ENCODE measurements around the gene ALOX5.
"Not testable (repeated sequence)": the region's sequence is repeated elsewhere in the genome, so short reads cannot be mapped to it uniquely, and the experiment has no call there.

ALOX5 gene

DNA sequence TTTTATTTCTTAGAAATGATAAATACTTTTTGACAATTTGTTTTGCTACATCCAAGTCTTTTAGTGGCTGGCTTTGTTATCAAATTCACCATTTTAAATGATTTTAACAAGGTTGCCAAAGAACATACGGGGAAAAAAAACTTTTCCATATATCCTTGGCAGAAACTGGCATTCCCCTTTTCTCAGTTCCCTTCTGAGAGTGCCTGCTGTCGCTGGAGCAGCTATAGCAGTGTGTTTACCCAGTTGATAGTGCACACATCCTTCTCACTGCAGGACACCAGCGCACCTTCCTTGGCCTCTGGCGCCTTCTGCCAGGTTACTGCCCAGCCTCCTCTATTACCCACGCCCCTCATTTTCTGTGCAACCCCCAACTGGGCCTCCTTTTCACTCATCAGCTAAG lies 94.1 kb downstream of the ALOX5 start:
- DNase-seq (ENCODE audit: low read depth) = no peak

DNA sequence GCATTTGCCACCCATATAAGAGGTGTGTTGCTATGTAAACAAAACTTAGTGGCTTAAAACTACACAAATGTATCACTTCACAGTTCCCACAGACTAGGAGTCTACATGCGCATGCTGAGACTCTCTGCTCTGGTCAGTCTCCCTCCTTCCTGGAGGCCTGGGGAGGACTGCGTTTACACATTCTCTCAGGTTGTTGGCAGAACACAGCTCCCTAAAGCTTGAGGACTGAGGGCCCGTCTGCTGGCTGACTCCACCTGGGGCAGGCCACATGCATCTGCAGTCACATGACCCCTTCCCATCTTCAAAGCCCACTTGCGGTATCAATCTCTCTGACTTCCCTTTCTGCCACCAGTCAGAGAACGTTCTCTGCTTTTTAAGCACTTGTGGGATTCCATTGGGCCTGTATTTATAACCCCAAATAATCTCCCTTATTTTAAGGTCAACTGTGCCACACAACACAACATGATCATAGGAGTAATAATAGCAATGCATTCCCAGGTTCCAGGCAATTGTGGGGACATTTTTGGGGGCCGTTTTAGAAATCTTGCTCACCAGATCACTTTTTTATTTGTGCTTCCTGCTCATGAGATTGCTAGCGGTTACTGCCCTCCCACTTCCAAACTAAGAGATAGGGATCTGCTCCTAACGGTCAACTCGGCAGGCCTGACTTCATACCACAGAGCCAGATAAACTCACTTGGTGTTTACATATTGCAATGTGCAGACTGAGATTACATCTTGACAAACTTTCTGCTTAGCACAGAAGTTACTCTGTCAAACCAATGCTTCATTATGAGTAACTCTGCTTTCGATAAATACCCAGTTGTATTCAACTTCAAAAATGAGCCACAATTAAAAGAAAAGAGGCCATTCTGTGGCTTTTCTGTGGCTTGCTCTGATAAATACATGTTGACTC lies 96.3 kb downstream of the ALOX5 start:
- peak; percentile 15 for DNase-seq (ENCODE audit: low read depth)

DNA sequence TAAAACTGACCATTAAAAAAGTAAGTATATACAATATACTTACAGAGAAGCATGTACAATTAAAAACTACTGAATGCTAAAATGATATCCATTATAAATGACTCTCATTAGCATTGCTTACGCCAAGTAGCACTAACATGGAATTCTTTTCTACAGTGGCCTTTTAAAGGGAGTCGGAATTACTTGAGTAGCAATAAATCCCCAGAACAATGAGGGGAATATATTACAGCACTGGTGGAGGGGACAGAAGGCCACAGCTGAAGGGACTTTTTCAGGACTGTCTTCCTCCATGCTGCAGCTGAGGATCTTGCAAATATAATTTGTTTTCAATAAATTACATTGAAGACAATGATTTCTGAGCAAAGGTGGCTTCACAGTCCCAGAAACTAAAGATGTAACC lies 97.0 kb downstream of the ALOX5 start:
- DNase-seq (ENCODE audit: low read depth) = no peak

DNA sequence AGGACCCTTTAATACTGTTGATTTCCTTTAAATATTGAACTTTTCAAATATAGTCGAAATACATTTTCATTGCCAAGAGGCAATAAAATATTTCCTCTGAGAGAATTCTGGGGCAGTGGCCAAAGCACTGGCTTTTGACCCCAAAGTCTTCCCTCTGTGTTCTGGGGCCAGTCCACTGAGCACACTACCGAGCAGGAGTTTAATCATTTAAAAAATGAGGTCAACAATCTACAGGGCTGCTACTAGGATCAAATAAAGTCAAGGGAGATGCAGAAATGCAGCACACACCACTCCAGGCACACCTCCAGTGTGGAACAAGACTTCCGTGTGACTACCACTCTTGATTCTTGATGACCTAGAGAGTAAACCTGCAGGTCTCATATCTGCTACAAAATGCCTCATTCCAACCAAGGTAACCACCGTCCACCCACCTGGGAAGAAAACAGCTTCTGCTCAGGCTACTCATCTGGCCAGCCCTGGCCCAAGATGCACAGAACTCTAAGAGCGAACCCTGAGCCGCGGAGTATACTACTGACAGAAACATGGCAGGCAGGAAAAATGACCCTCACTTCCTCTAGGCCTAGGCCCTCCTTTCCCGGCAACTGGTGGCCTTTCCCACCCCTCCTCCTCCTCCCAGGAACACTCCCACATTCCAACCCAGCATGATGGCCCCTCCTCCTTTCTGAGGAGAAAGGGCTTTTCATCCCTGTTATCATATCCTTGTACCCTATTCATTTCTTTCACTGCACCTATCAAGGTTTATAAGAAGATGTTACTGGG lies 97.7 kb downstream of the ALOX5 start:
- DNase-seq (ENCODE audit: low read depth) = no peak

DNA sequence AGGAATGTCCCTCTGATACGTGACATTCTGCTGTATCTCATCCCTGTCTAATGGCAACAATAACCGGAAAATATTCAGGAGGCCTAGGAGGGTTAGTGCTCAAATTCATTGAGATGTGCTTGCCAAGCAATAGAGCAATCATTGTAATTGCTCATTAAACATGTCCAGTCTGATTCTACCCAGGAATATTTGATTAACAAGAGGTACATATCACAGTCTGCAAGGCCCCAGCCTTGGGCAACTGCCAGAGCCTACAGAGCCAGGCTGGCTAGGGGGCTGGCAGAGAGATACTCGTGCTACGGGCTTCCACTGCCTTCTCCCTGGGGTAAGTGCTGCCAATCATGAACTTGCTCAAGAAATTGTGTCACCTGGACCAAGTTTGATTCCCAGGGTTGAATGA lies 99.1 kb downstream of the ALOX5 start:
- no peak for DNase-seq (ENCODE audit: low read depth)

DNA sequence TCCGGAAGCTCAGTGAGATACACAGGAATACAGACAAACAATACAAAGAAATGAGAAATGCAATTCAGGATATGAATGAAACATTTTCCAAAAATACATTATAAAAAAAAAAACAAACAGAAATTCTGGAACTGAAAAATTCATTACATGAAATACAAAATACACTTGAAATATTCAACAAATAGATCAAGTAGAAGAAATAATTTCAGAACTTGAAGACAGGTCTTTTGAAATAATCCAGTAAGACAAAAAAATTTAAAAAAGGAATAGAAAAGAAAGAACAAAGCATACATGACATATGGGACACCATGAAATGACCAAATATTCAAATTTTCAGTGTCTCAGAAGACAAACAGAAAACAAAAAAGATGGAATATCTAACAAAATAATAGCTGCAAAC lies 102.5 kb downstream of the ALOX5 start:
- DNase-seq (ENCODE audit: low read depth) = no peak

DNA sequence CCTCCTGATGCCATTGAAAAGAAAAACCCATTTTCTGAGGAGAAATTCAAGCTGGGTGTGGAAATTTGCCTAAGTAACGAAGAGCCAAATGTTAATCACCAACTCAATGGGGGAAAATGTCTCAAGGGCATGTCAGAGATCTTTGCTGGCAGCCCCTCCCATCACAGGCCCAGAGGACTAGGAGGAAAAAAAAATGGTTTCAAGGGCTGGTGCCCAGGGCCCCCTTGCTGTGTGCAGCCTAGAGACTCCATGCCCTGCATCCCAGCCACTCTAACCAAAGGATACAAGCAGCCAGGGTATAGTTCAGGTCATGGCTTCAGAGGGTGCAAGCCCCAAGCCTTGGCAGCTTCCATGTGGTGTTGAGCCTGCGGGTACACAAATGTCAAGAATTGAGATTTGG lies 106.3 kb downstream of the ALOX5 start:
- no peak for DNase-seq (ENCODE audit: low read depth)

DNA sequence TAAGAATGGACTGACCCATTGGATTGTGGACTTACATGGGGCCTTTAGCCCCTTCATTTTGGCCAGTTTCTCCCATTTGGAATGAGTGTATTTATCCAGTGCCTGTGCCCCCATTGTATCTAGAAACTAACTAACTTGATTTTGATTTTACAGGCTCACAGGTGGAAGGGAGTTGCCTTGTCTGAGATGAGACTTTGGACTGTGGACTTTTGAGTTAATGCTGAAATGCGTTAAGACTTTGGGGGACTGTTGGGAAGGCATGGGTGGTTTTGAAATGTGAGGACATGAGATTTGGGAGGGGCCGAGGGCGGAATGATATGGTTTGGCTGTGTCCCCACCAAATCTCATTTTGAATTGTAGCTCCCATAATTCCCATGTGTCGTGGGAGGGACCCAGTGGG lies 107.1 kb downstream of the ALOX5 start:
- not testable (repeated sequence) for DNase-seq (ENCODE audit: low read depth)

DNA sequence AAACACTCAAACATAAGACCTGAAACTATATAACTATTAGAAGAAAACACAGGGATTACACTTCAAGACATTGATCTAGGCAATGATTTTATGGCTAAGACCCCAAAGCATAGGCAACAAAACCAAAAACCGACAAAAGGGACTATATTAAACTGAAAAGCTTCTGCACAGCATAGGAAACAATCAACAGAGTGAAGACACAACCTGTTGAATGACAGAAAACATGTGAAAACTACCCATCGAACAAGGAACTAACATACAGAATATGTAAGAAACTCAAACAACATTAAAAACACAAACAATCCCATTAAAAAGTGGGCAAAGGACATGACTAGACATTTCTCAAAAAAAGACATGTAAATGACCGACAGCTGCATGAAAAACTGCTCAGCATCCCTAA lies 109.0 kb downstream of the ALOX5 start:
- no peak for DNase-seq (ENCODE audit: low read depth)

DNA sequence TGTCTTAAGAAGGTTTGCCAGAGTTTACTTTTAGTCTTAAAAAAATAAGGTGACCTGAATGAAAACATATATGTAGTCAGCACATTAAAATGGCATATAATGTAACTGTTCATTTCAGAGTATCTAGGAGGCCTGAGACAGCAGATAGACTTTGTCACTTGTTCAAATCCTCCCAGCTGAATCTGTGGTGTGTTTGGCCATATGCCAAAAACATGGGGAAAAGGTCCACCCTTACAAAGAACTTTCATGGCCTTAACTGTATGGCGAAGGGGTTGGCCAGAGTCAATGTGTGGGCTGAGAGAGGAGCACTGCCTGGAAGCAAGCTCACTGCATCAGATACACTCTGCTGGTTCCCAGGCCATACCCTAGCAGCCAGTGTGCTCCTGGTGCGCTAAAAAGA lies 113.7 kb downstream of the ALOX5 start:
- DNase-seq (ENCODE audit: low read depth) = no peak

DNA sequence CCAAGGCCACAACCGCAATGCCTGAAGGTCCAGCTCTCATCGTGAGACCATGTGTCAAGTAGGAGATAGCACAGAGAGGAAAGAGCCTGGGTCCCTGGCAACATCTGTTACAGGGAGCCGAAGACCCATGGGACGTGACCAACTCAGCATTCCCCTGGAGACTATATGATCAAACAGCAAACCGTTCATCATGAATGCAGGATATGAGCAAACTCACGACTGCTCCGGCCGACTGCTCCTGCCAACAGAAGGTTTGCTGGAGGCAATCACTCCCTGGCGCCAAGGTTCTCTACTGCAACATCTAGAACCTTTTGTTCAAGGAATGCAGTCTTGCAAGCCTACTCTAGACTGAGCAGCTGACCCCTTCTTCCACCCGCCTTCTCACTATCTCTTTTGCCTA lies 114.3 kb downstream of the ALOX5 start:
- DNase-seq (ENCODE audit: low read depth) = no peak

DNA sequence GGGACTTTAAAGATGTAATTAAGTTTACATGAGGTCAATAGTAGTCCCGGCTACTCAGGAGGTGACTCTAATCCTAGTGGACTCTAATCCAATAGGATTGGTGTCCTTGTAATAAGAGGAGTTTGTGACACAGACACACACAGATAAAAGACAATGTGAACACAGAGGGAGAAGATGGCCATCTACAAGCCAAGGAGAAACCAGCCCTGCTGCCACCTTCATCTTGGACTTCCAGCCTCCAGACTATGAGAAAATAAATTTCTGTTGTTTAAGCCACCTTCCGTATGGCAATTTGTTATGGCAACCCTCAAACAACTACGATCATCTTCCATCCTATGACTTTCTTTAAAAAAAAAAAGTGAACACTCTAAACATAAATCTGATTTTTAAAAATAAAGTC lies 116.3 kb downstream of the ALOX5 start:
- DNase-seq (ENCODE audit: low read depth) = no peak

DNA sequence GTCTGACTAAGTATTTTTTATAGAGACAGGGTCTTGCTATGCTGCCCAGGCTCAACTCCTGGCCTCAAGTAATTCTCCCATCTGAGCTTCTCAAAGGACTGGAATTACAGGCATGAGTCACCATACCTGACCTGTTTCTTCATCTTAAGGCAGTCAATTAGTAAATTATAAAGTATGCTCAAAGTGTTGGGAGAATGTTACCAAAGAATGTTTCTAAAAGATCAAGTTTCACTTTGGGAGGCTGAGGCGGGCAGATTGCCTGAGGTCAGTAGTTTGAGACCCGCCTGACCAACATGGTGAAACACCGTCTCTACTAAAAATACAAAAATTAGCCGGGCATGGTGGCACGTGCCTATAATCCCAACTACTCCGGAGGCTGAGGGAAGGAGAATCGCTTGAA lies 117.0 kb downstream of the ALOX5 start:
- DNase-seq (ENCODE audit: low read depth) = no peak

All from T-helper 22 cell (primary cell).